Stomach (tissue), 9 donors: Measurements from ENCODE around the gene F2RL2. TPM values are rescaled to one million over a fixed set of nuclear protein-coding genes. Genes with fewer than 3 reads are reported as not detected.

Experiments used
- DNase-seq, 2 donors: peaks; one replicate each; pipeline versions ENCODE4 v3.0.0 to v3.0.0-alpha.2; 2013 to 2019
- H3K27ac ChIP-seq, 5 donors: fragments of 200-600 bp in 4 of 5; sonication (generic) in 4 of 5; one replicate each; pipeline ENCODE4 v1.5.1; 2013 to 2019; ENCODE audit warnings: mild to moderate bottlenecking in 1 of 5, moderate library complexity in 1 of 5
- H3K27me3 ChIP-seq, 3 donors: fragments of 200-600 bp; sonication (generic); one replicate each; pipeline ENCODE4 v1.5.1; 2017 to 2019; ENCODE audit warnings: mixed run types in 1 of 3
- H3K36me3 ChIP-seq, 4 donors: fragments of 200-600 bp; sonication (generic); 1 replicate in 3 of 4; 2 replicates in 1 of 4; pipeline ENCODE4 v1.5.1; 2016 to 2019
- H3K4me1 ChIP-seq, 4 donors: fragments of 200-600 bp; sonication (generic); one replicate each; pipeline ENCODE4 v1.5.1; 2016 to 2019
- H3K4me3 ChIP-seq, 4 donors: fragments of 200-600 bp; sonication (generic) in 3 of 4; one replicate each; pipeline ENCODE4 v1.5.1; 2016 to 2019; ENCODE audit warnings: mild to moderate bottlenecking in 1 of 4
- H3K9me3 ChIP-seq, 4 donors: fragments of 200-600 bp; sonication (generic); one replicate each; pipeline ENCODE4 v1.5.1; 2016 to 2019
- CTCF ChIP-seq, 7 experiments: fragments of 450-650 bp in 4 of 7; fragments of 200-600 bp in 3 of 7; sonication (generic) in 3 of 7; IDR thresholded peaks; one replicate each; pipeline ENCODE4 v1.5.1; 2016 to 2019; ENCODE audit warnings: antibody characterized with exemption in 7 of 7, control low read depth in 2 of 7, mild to moderate bottlenecking in 1 of 7
- EP300 ChIP-seq: sonication (generic); formaldehyde crosslinking; IDR thresholded peaks from one replicate; pipeline ENCODE4 v1.6.1; 2017; ENCODE audit warnings: antibody characterized with exemption
- POLR2A ChIP-seq, 4 donors: fragments of 450-650 bp; IDR thresholded peaks; one replicate each; pipeline ENCODE4 v1.6.1; 2016; ENCODE audit warnings: antibody characterized with exemption in 4 of 4, control low read depth in 2 of 4, mild to moderate bottlenecking in 1 of 4, moderate library complexity in 1 of 4
- POLR2AphosphoS5 ChIP-seq, 3 donors: sonication (generic); formaldehyde crosslinking; IDR thresholded peaks; one replicate each; pipeline ENCODE4 v1.6.1; 2016; ENCODE audit warnings: antibody characterized with exemption in 3 of 3
- WGBS, 5 donors: extraction: QIAGEN DNeasy Blood & Tissue Kit in 3 of 5; methylation state at CpG; one replicate each; pipeline versions ENCODE4 v1.1.5 to v1.1.7; 2013 to 2018; 5-methylcytosine and 5-hydroxymethylcytosine counted together
- intact Hi-C: fragments of 100-400 bp; cut with DNase I; formaldehyde crosslinking; loops from one replicate; pipeline ENCODE4 v1.15.1; 2023; ENCODE audit warnings: low total_unique reads
- polyA plus RNA-seq, 3 donors: library from polyadenylated mRNA; stranded (reverse); fragments of 200-250 nt; gene quantifications; one replicate each; pipeline ENCODE4 v1.2.3, GENCODE V29; 2013
- total RNA-seq, 5 donors: library from RNA; depleted of rRNA; stranded (reverse); fragments of >200 nt; gene quantifications; one replicate each; pipeline versions ENCODE4 v1.1.0 to v1.2.3, GENCODE V29; 2014 to 2016
- donor health status: healthy with polysubstance abuse.
- donor health status: Bipolar disorder and iron deficiency.
- donor health status: healthy.

The F2RL2 gene
- total and polyA plus RNA-seq, 8 donors = 0.29 to 4.6 (median 0.81) TPM; not detected in 1

- Histone ChIP-seq H3K9me3 (no peaks in the 10 kb centered on the region), H3K36me3 (no peaks in the 10 kb centered on the region), H3K4me1 (peaks cover 10 to 43% (median 31%) of the 10 kb centered on the region in 4 donors), H3K27me3 (no peaks in the 10 kb centered on the region), H3K4me3 (no peak overlapping the region), H3K27ac (peak overlapping the region; percentile 12 to 89 (median 71))
- TF ChIP-seq CTCF (IDR thresholded peaks at IDR 0.05) = no peak
- TF ChIP-seq EP300 = no peak
- no peak for TF ChIP-seq POLR2A (IDR thresholded peaks at IDR 0.05)
- no peak for TF ChIP-seq POLR2AphosphoS5 (IDR thresholded peaks at IDR 0.05)
- DNase-seq = no peak
- intact Hi-C loops = no loop called here
- WGBS, 5 donors = 73 to 88% (median 82%) methylated on average over 3 of the region's 3 CpGs
Observed at GRCh38 chr5:76580981-76581380, 42.2 kb downstream of the F2RL2 start.

GRCh38 chr5:76579166-76579937, 43.9 kb downstream of the F2RL2 start:
- no peak overlapping the region for H3K27ac ChIP-seq
- H3K4me3 ChIP-seq = no peak overlapping the region
- no peak for DNase-seq
- no peak for TF ChIP-seq CTCF (IDR thresholded peaks at IDR 0.05)
- no peak for TF ChIP-seq EP300
- no peak for TF ChIP-seq POLR2AphosphoS5 (IDR thresholded peaks at IDR 0.05)
- no peak for TF ChIP-seq POLR2A (IDR thresholded peaks at IDR 0.05)
- intact Hi-C loops = no loop called here
- 78 to 88% (median 84%) methylated on average over 7 of the region's 7 CpGs for WGBS, 5 donors
- H3K36me3 ChIP-seq = peaks cover 0 to 5% (median 0%) of the 10 kb centered on the region in 4 donors
- H3K27me3 ChIP-seq = no peaks in the 10 kb centered on the region
- peaks cover 10 to 39% (median 30%) of the 10 kb centered on the region in 4 donors for H3K4me1 ChIP-seq
- no peaks in the 10 kb centered on the region for H3K9me3 ChIP-seq

GRCh38 chr5:76576996-76577395, 46.2 kb downstream of the F2RL2 start:
- Histone ChIP-seq H3K4me3 (no peak overlapping the region), H3K36me3 (peaks cover 0 to 5% (median 0%) of the 10 kb centered on the region in 4 donors), H3K27me3 (no peaks in the 10 kb centered on the region), H3K27ac (no peak overlapping the region), H3K9me3 (no peaks in the 10 kb centered on the region), H3K4me1 (peaks cover 10 to 28% (median 13%) of the 10 kb centered on the region in 4 donors)
- TF ChIP-seq CTCF (IDR thresholded peaks at IDR 0.05) (no peak), EP300 (no peak), POLR2AphosphoS5 (IDR thresholded peaks at IDR 0.05) (no peak), POLR2A (IDR thresholded peaks at IDR 0.05) (no peak)
- no peak for DNase-seq
- 68 to 86% (median 75%) methylated on average over 4 of the region's 4 CpGs for WGBS, 5 donors
- intact Hi-C loops = no loop called here

- intact Hi-C loops = no loop called here
- TF ChIP-seq EP300 (no peak), CTCF (IDR thresholded peaks at IDR 0.05) (no peak), POLR2AphosphoS5 (IDR thresholded peaks at IDR 0.05) (no peak), POLR2A (IDR thresholded peaks at IDR 0.05) (no peak)
- no peaks in the 10 kb centered on the region for H3K27me3 ChIP-seq
Observed at GRCh38 chr5:76576450-76576849, 46.8 kb downstream of the F2RL2 start.

More at GRCh38 chr5:76576450-76576849, 46.8 kb downstream of the F2RL2 start:
- Histone ChIP-seq H3K27ac (no peak overlapping the region), H3K4me1 (peaks cover 9 to 22% (median 10%) of the 10 kb centered on the region in 4 donors), H3K36me3 (peaks cover 0 to 5% (median 0%) of the 10 kb centered on the region in 4 donors), H3K9me3 (no peaks in the 10 kb centered on the region), H3K4me3 (no peak overlapping the region)
- DNase-seq = peak in 1 of 2 donors; percentile 25
